B cell (primary cell): Measurements from ENCODE around the gene RAPH1. TPM values are rescaled to one million over a fixed set of nuclear protein-coding genes. Genes with fewer than 3 reads are reported as not detected.
"Not testable (repeated sequence)": the region's sequence is repeated elsewhere in the genome, so short reads cannot be mapped to it uniquely, and the experiment has no call there.

Source experiments
- ATAC-seq: fragments of 200-7000 bp; cut with Tn5 transposase; one replicate; pipeline ENCODE4 v1.10.0; 2021; ENCODE audit warnings: low read depth, mild to moderate bottlenecking, moderate number of reproducible peaks, moderate library complexity
- CTCF ChIA-PET: fragments of 350-600 bp; sonication (Branson Sonifier 250); formaldehyde crosslinking; loops from one replicate; lab custom pipeline; 2021; ENCODE audit warnings: antibody characterized with exemption, inconsistent platforms; lab: Charles Lee
- POLR2A ChIA-PET: fragments of 350-600 bp; sonication (Branson Sonifier 250); formaldehyde crosslinking; loops from one replicate; lab custom pipeline; 2021; ENCODE audit warnings: antibody characterized with exemption; lab: Charles Lee
- DNase-seq: peaks from one replicate; pipeline ENCODE4 v3.0.0; 2013
- H2AFZ ChIP-seq: 2 replicates; pipeline ENCODE4 v1.6.1; 2012; ENCODE audit warnings: mild to moderate bottlenecking, low read depth, low read length; ENCODE audit not compliant: insufficient read depth, poor library complexity, severe bottlenecking
- H3K27ac ChIP-seq, 2 donors: 1 replicate in 1 of 2; 2 replicates in 1 of 2; pipeline ENCODE4 v1.5.1; 2012 to 2013; ENCODE audit warnings: low read length in 2 of 2, mild to moderate bottlenecking in 2 of 2, moderate library complexity in 1 of 2
- H3K27me3 ChIP-seq, 4 experiments: fragments of 200-600 bp in 1 of 4; sonication (generic) in 1 of 4; replicated peaks in 1 of 4; 1 replicate in 2 of 4; 2 replicates in 2 of 4; pipeline versions ENCODE4 v1.6.1 to v1.7.0; 2013 to 2016; ENCODE audit warnings: low read length in 3 of 4, mild to moderate bottlenecking in 2 of 4, mixed read lengths in 1 of 4, moderate library complexity in 1 of 4; ENCODE audit not compliant: insufficient read depth in 4 of 4, control insufficient read depth in 3 of 4; ENCODE audit errors: control extremely low read depth in 1 of 4
- H3K36me3 ChIP-seq, 2 experiments: replicated peaks in 1 of 2; 1 replicate in 1 of 2; 2 replicates in 1 of 2; pipeline versions ENCODE4 v1.6.1 to v1.7.1; 2013; ENCODE audit warnings: low read length in 1 of 2; ENCODE audit not compliant: insufficient read depth in 2 of 2, control insufficient read depth in 1 of 2; ENCODE audit errors: control extremely low read depth in 1 of 2, extremely low read depth in 1 of 2
- H3K4me1 ChIP-seq, 2 donors: fragments of 200-600 bp in 1 of 2; sonication (generic) in 1 of 2; 1 replicate in 1 of 2; 2 replicates in 1 of 2; pipeline versions ENCODE4 v1.5.1 to v1.6.1; 2013 to 2017; ENCODE audit warnings: low read length in 2 of 2; ENCODE audit not compliant: control insufficient read depth in 2 of 2, insufficient read depth in 2 of 2
- H3K4me2 ChIP-seq: replicated peaks from 2 replicates; pipeline ENCODE3; 2012; ENCODE audit warnings: mild to moderate bottlenecking, low read depth, low read length; ENCODE audit not compliant: poor library complexity, severe bottlenecking
- H3K4me3 ChIP-seq, 5 experiments: fragments of 200-600 bp in 1 of 5; sonication (generic) in 1 of 5; 1 replicate in 3 of 5; 2 replicates in 2 of 5; pipeline versions ENCODE4 v1.5.1 to v1.7.0; 2011 to 2016; ENCODE audit warnings: low read length in 4 of 5, mild to moderate bottlenecking in 4 of 5, low read depth in 2 of 5, control low read depth in 1 of 5, moderate library complexity in 1 of 5; ENCODE audit not compliant: insufficient read depth in 1 of 5; ENCODE audit errors: control extremely low read depth in 1 of 5, extremely low read depth in 1 of 5
- H3K79me2 ChIP-seq: fragments of 200-600 bp; sonication (generic); one replicate; pipeline ENCODE4 v1.6.0; 2016; ENCODE audit warnings: low read length; ENCODE audit not compliant: control insufficient read depth, insufficient read depth
- H3K9ac ChIP-seq: fragments of 200-600 bp; sonication (generic); 2 replicates; pipeline ENCODE4 v1.6.1; 2017; ENCODE audit warnings: mild to moderate bottlenecking, low read length, moderate library complexity
- H3K9me3 ChIP-seq, 3 donors: one replicate each; pipeline versions ENCODE4 v1.6.1 to v1.7.1; 2013; ENCODE audit warnings: low read length in 2 of 3; ENCODE audit not compliant: control insufficient read depth in 2 of 3, insufficient read depth in 1 of 3; ENCODE audit errors: control extremely low read depth in 1 of 3
- H4K20me1 ChIP-seq: 2 replicates; pipeline ENCODE4 v1.6.0; 2012; ENCODE audit warnings: mild to moderate bottlenecking, low read length; ENCODE audit not compliant: insufficient read depth, control insufficient read depth, poor library complexity, severe bottlenecking
- H3K27ac Mint-ChIP-seq: one replicate; pipeline ENCODE4 v1.8.0; 2021; ENCODE audit warnings: mixed read lengths
- H3K27me3 Mint-ChIP-seq: one replicate; pipeline ENCODE4 v1.8.0; 2021; ENCODE audit warnings: mixed read lengths
- H3K4me1 Mint-ChIP-seq: one replicate; pipeline ENCODE4 v1.8.0; 2021; ENCODE audit warnings: mixed read lengths
- H3K4me3 Mint-ChIP-seq: one replicate; pipeline ENCODE4 v1.8.0; 2021; ENCODE audit warnings: mixed read lengths
- H3K9me3 Mint-ChIP-seq: one replicate; pipeline ENCODE4 v1.8.0; 2022; ENCODE audit warnings: mixed read lengths; ENCODE audit not compliant: insufficient read depth
- EZH2 ChIP-seq: IDR thresholded peaks from 2 replicates; pipeline ENCODE4 v1.6.1; 2012; ENCODE audit warnings: borderline replicate concordance, low read depth, mild to moderate bottlenecking, moderate library complexity, low read length; ENCODE audit not compliant: insufficient read depth, poor library complexity, severe bottlenecking
- WGBS: methylation state at CpG from one replicate; pipeline ENCODE4 v1.1.5; 2013; ENCODE audit warnings: missing lambda C conversion rate; ENCODE audit not compliant: insufficient coverage; 5-methylcytosine and 5-hydroxymethylcytosine counted together
- intact Hi-C: fragments of 100-400 bp; cut with micrococcal nuclease; formaldehyde crosslinking; loops from one replicate; pipeline ENCODE4 v1.10.0; 2022
- polyA plus RNA-seq: library from polyadenylated mRNA; depleted of rRNA; stranded (reverse); fragments of >200 nt; gene quantifications from 2 replicates; pipeline ENCODE4 v1.2.3, GENCODE V29; 2012
- total RNA-seq, 2 donors: library from RNA; stranded (reverse); fragments of 120-200 nt in 1 of 2; gene quantifications; 1 replicate in 1 of 2; 2 replicates in 1 of 2; pipeline versions ENCODE4 v1.2.3 to v1.2.4, GENCODE V29; 2013 to 2022
- TF ChIP-seq, protein P1 (sequence below): fragments of 200-600 bp; IDR thresholded peaks from one replicate; pipeline ENCODE4 v1.8.0; 2022; ENCODE audit warnings: antibody characterized with exemption, mild to moderate bottlenecking

RAPH1 gene
- total and polyA plus RNA-seq, 2 donors (not counting 1 experiment from before 2014, with no cell fraction given): 0.13 TPM; not detected in 1

GRCh38 chr2:203532957-203533658 lies 2.0 kb downstream of the RAPH1 start:
- H3K9ac ChIP-seq: no peak overlapping the region
- H3K27ac Mint-ChIP-seq: no peak overlapping the region
- H3K79me2 ChIP-seq: no peaks in the 10 kb centered on the region
- ChIA-PET CTCF (no interaction called here), POLR2A (no interaction called here)
- peaks cover 14 to 25% of the 10 kb centered on the region in 2 donors for H3K4me1 ChIP-seq
- no peak overlapping the region for H3K4me3 ChIP-seq
- no peak overlapping the region for H3K4me2 ChIP-seq
- TF ChIP-seq EZH2: no peak
- TF ChIP-seq, protein P1, sequence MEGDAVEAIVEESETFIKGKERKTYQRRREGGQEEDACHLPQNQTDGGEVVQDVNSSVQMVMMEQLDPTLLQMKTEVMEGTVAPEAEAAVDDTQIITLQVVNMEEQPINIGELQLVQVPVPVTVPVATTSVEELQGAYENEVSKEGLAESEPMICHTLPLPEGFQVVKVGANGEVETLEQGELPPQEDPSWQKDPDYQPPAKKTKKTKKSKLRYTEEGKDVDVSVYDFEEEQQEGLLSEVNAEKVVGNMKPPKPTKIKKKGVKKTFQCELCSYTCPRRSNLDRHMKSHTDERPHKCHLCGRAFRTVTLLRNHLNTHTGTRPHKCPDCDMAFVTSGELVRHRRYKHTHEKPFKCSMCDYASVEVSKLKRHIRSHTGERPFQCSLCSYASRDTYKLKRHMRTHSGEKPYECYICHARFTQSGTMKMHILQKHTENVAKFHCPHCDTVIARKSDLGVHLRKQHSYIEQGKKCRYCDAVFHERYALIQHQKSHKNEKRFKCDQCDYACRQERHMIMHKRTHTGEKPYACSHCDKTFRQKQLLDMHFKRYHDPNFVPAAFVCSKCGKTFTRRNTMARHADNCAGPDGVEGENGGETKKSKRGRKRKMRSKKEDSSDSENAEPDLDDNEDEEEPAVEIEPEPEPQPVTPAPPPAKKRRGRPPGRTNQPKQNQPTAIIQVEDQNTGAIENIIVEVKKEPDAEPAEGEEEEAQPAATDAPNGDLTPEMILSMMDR: no peak
- peaks cover 8% of the 10 kb centered on the region for H3K9me3 Mint-ChIP-seq
- H3K27me3 Mint-ChIP-seq: peaks cover 69% of the 10 kb centered on the region
- H3K9me3 ChIP-seq: peaks cover 5 to 11% (median 7%) of the 10 kb centered on the region in 3 donors
- no peaks in the 10 kb centered on the region for H3K36me3 ChIP-seq
- no peak overlapping the region for H3K27ac ChIP-seq
- intact Hi-C loops: no loop called here
- no peak overlapping the region for H3K4me3 Mint-ChIP-seq
- H3K4me1 Mint-ChIP-seq: peaks cover 19% of the 10 kb centered on the region
- DNase-seq (no peak), ATAC-seq (no peak)
- 39% methylated on average over 3 of the region's 7 CpGs for WGBS
- H4K20me1 ChIP-seq: no peaks in the 10 kb centered on the region
- H2AFZ ChIP-seq: no peak overlapping the region
- peaks cover 3 to 49% (median 45%) of the 10 kb centered on the region in 4 experiments for H3K27me3 ChIP-seq

- ChIA-PET CTCF (no interaction called here), POLR2A (no interaction called here)
- no peak overlapping the region for H3K4me2 ChIP-seq
- TF ChIP-seq, protein P1: no peak
- no peak for TF ChIP-seq EZH2
- H3K36me3 ChIP-seq: no peaks in the 10 kb centered on the region
- intact Hi-C loops: no loop called here
- H3K9me3 ChIP-seq: no peaks in the 10 kb centered on the region
- Mint-ChIP-seq H3K27me3 (peaks cover 35% of the 10 kb centered on the region), H3K4me3 (no peak overlapping the region), H3K27ac (no peak overlapping the region), H3K9me3 (no peaks in the 10 kb centered on the region), H3K4me1 (no peaks in the 10 kb centered on the region)
- H3K27ac ChIP-seq: no peak overlapping the region
- WGBS: no CpG with 5 or more reads among the region's 3 CpGs
- H4K20me1 ChIP-seq: no peaks in the 10 kb centered on the region
- H3K27me3 ChIP-seq: peaks cover 2 to 27% (median 11%) of the 10 kb centered on the region in 4 experiments
- H3K79me2 ChIP-seq: no peaks in the 10 kb centered on the region
- H2AFZ ChIP-seq: no peak overlapping the region
- H3K4me1 ChIP-seq: no peaks in the 10 kb centered on the region
- ATAC-seq (no peak), DNase-seq (no peak)
- H3K4me3 ChIP-seq: no peak overlapping the region
- H3K9ac ChIP-seq: no peak overlapping the region
Measured at GRCh38 chr2:203527719-203528118, 7.4 kb downstream of the RAPH1 start.

- H3K36me3 ChIP-seq, H3K4me2 ChIP-seq, H3K9me3 Mint-ChIP-seq, H3K27ac ChIP-seq, POLR2A ChIA-PET, H3K79me2 ChIP-seq, DNase-seq, H2AFZ ChIP-seq, H3K4me1 Mint-ChIP-seq, intact Hi-C loops, H4K20me1 ChIP-seq, ATAC-seq, H3K9ac ChIP-seq, H3K27ac Mint-ChIP-seq, H3K4me3 Mint-ChIP-seq, H3K4me3 ChIP-seq, H3K4me1 ChIP-seq, H3K27me3 ChIP-seq, H3K9me3 ChIP-seq: not testable (repeated sequence)
- peaks cover 28% of the 10 kb centered on the region for H3K27me3 Mint-ChIP-seq
- CTCF ChIA-PET: interaction anchor here (0.5 to 0.7 kb wide), 2 partner anchors 420 to 1933 kb away, joined by 3 read pairs; no protein-coding TSS in a partner anchor
- no CpG with 5 or more reads among the region's 9 CpGs for WGBS
Measured at GRCh38 chr2:203513268-203513667, 21.8 kb downstream of the RAPH1 start.
